ENCODE measurements around the gene SLC7A1.

The SLC7A1 gene

GRCh38 chr13:29487466-29488454, 107.7 kb downstream of the SLC7A1 start:
- no peak for DNase-seq (ENCODE audit: low spot score)

GRCh38 chr13:29486551-29486950, 108.9 kb downstream of the SLC7A1 start:
- no peak for DNase-seq (ENCODE audit: low spot score)

GRCh38 chr13:29484796-29485195, 110.7 kb downstream of the SLC7A1 start:
- DNase-seq (ENCODE audit: low spot score): no peak

GRCh38 chr13:29484236-29484635, 111.3 kb downstream of the SLC7A1 start:
- no peak for DNase-seq (ENCODE audit: low spot score)

GRCh38 chr13:29483623-29484022, 111.9 kb downstream of the SLC7A1 start:
- DNase-seq (ENCODE audit: low spot score): no peak

- DNase-seq (ENCODE audit: low spot score): no peak
Measured at GRCh38 chr13:29483211-29483610, 112.3 kb downstream of the SLC7A1 start.

- DNase-seq (ENCODE audit: low spot score): no peak
Measured at GRCh38 chr13:29482504-29482903, 113.0 kb downstream of the SLC7A1 start.

- DNase-seq (ENCODE audit: low spot score): no peak
Measured at GRCh38 chr13:29481603-29482002, 113.9 kb downstream of the SLC7A1 start.

- DNase-seq (ENCODE audit: low spot score): no peak
Measured at GRCh38 chr13:29480893-29481525, 114.5 kb downstream of the SLC7A1 start.

GRCh38 chr13:29479716-29480492, 115.6 kb downstream of the SLC7A1 start:
- no peak for DNase-seq (ENCODE audit: low spot score)

GRCh38 chr13:29476046-29476445, 119.4 kb downstream of the SLC7A1 start:
- DNase-seq (ENCODE audit: low spot score): no peak

GRCh38 chr13:29474991-29475390, 120.5 kb downstream of the SLC7A1 start:
- no peak for DNase-seq (ENCODE audit: low spot score)

GRCh38 chr13:29473166-29473565, 122.3 kb downstream of the SLC7A1 start:
- no peak for DNase-seq (ENCODE audit: low spot score)

- peak; percentile 69 for DNase-seq (ENCODE audit: low spot score)
Measured at GRCh38 chr13:29472332-29472961, 123.0 kb downstream of the SLC7A1 start.

GRCh38 chr13:29471551-29471950, 123.9 kb downstream of the SLC7A1 start:
- DNase-seq (ENCODE audit: low spot score): no peak

- peak; percentile 48 for DNase-seq (ENCODE audit: low spot score)
Measured at GRCh38 chr13:29465741-29466293, 129.7 kb downstream of the SLC7A1 start.

- no peak for DNase-seq (ENCODE audit: low spot score)
Measured at GRCh38 chr13:29464105-29464679, 131.3 kb downstream of the SLC7A1 start.

- DNase-seq (ENCODE audit: low spot score): no peak
Measured at GRCh38 chr13:29459813-29460355, 135.6 kb downstream of the SLC7A1 start.
